Hindlimb muscle (tissue), 1 donor: ENCODE data around the gene SRBD1. TPM values are rescaled to one million over a fixed set of nuclear protein-coding genes. Genes with fewer than 3 reads are reported as not detected.
A peak's percentile ranks its signal among the peaks of the same experiment; 100 is the strongest.

Experiments
- DNase-seq: peaks from one replicate; pipeline ENCODE4 v3.0.0-alpha.2; 2013
- polyA plus RNA-seq: library from polyadenylated mRNA; unstranded; fragments of 120-200 nt; gene quantifications from one replicate; pipeline ENCODE4 v1.2.1, GENCODE V29; 2013; ENCODE audit not compliant: insufficient read length

The SRBD1 gene, protein sequence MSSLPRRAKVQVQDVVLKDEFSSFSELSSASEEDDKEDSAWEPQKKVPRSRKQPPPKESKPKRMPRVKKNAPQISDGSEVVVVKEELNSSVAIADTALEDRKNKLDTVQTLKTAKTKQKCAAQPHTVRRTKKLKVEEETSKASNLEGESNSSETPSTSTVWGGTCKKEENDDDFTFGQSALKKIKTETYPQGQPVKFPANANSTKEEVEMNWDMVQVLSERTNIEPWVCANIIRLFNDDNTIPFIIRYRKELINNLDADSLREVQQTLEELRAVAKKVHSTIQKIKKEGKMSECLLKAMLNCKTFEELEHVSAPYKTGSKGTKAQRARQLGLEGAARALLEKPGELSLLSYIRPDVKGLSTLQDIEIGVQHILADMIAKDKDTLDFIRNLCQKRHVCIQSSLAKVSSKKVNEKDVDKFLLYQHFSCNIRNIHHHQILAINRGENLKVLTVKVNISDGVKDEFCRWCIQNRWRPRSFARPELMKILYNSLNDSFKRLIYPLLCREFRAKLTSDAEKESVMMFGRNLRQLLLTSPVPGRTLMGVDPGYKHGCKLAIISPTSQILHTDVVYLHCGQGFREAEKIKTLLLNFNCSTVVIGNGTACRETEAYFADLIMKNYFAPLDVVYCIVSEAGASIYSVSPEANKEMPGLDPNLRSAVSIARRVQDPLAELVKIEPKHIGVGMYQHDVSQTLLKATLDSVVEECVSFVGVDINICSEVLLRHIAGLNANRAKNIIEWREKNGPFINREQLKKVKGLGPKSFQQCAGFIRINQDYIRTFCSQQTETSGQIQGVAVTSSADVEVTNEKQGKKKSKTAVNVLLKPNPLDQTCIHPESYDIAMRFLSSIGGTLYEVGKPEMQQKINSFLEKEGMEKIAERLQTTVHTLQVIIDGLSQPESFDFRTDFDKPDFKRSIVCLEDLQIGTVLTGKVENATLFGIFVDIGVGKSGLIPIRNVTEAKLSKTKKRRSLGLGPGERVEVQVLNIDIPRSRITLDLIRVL
- polyA plus RNA-seq = 10.6 TPM

DNA sequence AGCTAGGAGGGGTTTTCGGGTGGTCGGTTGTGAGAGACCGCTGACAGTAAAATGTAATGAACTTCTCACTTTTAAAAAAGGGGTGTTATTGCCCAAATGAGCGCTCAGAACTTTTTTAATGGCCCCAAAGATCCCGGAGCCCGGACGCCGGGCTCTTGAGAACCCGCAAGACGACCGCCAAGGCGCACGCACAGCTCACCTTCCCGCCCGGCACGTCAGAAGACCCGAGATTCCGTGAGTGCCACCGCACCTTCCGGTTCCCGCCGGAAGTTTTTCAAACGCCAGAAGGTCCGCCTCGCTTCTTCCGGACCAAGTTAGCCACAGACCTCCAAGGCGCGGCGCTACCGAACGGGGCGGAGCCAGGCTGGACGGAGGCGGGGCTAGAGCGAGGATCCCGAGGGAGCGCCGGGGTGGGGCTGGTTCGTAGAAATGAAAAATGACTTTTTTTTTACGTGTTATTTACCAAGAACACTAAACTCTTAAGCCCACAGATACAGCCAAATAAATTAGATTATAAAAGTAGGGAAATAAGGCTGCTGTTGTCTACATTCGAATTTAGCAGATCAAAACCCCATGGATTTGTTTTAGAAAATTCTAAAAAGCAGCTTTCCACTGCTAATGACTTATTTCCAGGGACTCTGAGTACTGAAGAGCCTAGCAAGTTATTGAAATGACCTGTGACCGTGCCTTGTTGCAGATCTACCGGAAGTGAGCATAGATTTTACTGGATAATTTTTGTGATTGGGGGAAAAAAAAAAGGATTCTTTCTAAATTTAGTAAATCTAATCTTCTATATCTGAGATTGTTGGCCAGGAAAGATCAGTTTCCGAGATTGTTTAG lies at the start of gene SRBD1:
Gene SRBD1, minus strand, starts transcription at position 248 of the 840 bp plus-strand sequence. CDS start 5,826 bp downstream, outside the sequence.
- peak; percentile 92 for DNase-seq

DNA sequence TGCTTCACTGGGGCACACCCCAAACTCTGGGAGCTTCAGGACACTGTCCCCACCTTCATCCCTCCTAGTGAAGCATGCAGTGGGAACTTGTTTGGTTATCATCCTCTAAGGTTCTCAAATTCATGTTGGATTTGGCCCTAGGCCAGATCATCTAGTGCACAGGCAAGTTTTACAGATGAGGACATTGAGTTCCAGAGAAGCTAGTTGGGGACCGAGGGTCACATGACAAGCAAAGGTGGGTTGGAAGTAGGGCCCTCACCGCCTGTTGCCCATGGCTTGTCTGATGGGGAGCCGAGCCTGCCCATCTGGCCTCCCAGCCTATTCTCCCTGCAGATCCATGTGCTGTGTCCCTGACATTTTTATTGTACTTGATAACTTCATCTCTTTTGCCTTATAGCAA lies 43.2 kb upstream of the SRBD1 start:
- no peak for DNase-seq

DNA sequence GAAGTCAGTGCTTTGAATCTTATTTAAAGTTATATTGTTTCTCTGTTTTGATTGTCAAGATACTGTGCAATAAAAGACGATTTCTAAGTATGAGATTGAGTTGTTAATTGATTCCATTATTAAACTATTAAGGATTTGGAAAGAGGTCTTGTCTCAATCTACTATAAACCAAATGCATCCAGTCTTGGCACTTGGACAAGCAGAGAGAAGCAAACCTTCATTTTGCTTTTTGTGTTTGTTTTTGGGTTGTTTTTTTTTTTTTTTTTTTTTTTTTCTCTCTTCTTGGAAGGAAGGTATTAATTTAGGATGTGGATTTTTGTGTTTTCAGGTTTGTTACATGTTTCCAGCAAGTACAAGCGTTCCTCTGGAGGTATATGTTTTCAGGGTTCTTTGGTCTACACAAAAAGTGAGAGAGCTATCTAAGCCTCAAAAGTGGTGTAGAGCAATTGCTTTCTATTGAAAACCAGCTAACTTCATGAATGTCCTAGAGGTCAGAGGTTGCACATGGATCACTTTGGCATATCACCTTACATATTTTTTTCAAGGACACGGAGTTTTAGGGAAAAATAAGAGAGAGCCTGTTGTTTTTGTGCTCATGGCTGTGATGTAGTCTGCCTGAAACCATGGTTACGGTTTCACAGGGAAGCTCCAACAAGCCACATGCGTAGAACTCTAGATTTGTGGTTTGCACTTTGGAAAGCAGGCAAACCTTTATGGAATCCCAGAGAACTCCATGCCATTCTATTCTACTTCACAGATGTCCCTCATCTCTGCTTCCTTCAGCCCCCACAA lies 42.3 kb upstream of the SRBD1 start:
- DNase-seq = no peak

- DNase-seq = peak; percentile 66
Observed at GRCh38 chr2:45652090-45653031, 41.3 kb upstream of the SRBD1 start.

DNA sequence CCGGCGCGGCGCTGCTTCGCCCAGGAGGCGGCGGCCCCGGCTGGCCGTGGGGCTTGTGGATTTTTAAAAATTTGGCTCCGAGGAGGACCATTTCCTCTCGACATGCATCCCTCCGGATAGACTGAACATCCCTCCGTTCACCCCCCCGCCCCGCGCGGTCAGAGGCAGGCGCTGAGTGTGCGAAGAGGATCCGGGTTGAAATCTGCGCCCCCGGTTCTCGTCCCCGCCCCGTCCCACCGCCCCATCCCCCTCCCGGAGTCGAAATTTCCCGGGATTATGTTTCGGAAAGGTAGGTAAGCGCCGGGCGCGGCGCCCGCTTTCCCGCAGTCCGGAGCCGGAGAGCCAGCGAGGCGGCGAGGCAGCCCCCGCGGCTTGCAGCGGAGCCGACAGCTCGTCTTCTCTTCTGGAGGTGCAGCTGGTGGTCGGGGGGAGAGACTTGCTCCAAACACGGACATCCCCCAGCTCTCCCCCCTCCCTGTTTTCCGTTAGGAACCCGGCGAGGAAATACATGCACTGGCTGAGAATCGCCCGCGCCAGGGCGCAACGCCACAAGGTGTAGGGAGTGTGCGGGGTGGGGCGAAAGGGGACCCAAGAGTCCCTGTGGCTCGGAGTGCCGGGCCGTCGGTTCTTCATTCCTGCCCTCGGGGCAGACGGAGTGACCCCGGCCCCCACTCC lies 40.5 kb upstream of the SRBD1 start, which contains the start of gene PRKCE:
Gene PRKCE, plus strand, starts transcription at position 261 of the 675 bp plus-strand sequence.
- DNase-seq = peak; percentile 76

DNA sequence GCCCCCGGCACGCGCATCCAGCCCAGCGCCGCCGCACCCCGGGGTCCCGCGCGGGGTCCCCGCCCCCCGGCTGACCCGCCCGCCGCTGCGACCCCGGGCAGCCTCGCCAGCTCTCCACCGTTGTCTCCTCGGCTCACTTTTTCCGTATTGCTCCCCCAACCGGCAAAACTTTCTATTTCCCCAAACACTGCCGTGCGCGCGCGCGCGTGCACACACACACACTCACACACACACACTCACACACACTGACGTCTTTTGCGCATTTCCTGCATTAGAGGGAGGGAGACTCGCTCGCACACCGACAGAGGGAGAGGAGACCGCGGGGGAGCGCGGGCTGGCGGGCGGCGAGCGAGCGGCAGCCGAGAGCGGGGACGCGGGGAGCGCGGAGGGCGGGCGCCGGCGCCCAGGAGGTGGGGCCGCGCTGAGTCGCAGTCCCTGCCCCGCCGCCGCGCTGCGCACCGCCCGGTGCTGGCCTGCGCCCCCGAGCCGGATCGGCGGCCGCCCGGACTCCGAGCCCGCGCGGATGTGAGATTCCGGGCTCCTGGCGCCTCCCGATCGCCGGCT lies 39.9 kb upstream of the SRBD1 start:
- peak; percentile 97 for DNase-seq

DNA sequence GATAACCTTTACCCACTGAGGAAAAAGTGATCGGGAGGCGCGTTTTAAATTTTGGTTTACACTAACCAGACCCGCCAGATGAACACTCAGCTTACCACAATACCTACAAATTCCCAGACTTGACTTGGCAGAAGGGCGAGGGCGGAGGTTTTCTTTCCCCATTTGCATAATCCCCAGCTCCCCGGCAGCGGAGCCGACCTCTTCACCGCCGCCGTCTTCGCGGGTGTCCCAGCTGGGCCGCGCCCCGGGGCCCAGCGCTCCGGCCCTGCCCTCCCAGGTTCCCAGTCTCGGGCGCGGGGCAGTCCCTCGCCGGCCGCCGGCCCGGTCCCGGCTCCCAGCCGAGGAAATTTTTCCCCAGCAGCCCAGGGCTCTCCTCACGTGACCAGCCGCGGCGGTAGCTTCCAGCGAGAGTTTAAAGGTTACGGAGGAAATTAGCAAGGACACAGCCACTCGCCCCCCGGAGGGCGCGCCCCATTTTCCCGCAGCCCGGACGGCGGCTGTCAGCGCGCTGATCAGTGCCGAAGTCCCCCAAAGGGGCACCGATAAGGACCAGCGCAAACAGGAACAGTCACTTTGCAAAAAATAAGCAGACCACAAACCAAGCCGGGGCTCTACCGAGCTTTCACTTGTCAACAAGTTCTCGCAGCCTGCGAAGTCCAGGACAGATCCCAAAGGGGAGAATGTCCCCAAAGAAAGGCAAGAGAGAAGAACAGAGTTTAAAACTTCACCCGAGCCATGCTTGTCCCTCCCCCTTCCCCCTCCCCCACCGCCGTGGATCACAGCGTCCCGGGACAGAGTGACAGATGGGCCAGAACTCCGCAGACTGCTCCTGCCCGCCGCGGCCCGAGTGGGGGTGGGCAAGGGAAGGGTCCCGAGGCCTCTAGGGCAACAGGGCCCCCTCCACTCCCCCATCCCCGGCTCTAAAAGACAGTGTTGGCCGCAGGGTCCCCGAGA lies 39.1 kb upstream of the SRBD1 start:
- DNase-seq = peak; percentile 70

- peak; percentile 33 for DNase-seq
Observed at GRCh38 chr2:45649462-45649857, 38.4 kb upstream of the SRBD1 start.

DNA sequence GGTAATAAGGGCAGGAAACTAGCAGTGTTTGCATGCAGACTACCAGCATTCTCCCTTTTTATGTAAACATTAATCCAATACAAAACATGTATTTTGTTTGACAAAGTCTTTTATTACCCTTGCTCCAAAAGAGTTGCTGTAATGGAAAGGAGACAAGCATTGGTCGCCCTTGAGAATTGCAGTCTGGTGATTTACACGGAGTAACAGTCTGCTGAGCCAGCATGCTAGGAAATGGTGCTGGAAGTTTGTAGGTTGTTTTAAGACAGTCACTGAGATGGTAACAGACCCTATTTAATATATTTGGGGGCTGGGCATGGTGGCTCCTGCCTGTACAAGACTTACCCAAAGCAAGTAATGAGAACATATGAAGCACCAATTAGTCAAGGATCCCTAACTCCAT lies 37.6 kb upstream of the SRBD1 start:
- DNase-seq = no peak

DNA sequence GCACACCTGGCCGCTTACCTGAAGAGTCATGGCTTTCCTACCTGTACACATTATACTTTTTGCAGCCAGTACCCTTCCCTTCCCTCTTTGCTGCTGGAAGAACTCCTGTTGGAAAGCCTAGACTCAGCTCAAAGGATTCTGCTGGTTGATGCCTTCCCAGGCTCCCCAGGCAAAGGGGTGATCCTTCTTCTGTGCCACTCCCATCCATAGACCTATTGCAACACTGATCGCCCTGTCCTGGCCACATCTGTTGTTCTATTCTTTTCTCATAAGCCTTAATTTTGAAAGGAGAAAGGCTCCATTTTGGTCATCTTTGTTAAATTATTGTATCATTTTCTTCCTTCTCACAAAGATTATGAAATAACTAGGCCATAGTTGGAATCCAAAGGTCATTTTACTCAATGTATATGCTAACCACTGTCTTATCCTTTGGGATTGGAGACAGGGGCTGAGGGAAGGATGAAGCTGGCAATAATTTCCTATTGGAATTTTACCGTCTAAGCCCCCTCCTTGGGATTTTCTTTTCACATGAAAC lies 37.0 kb upstream of the SRBD1 start:
- no peak for DNase-seq

DNA sequence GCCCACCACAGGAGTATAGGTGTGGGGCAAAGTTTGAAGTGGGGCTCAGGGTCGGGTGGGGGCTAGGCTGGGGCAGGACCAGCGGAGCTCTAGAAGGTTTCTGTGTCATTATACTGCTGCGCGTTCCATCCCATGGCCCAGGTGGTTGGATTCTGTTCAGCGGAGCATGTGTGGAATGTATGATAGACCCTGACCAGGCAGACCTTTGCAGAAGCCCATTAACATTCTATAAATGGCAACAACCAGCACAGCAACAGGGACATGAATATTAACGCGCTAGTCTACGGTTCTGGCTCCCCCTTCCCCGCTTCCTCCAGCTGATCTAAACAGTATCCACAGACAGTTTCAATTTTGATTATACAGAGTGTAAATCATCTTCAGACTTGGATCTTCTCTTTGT lies 36.3 kb upstream of the SRBD1 start:
- DNase-seq = no peak

- DNase-seq = no peak
Observed at GRCh38 chr2:45646289-45646688, 35.2 kb upstream of the SRBD1 start.

- DNase-seq = peak; percentile 85
Observed at GRCh38 chr2:45643543-45644542, 32.8 kb upstream of the SRBD1 start.

GRCh38 chr2:45643095-45643494 lies 32.0 kb upstream of the SRBD1 start:
- DNase-seq = no peak

DNA sequence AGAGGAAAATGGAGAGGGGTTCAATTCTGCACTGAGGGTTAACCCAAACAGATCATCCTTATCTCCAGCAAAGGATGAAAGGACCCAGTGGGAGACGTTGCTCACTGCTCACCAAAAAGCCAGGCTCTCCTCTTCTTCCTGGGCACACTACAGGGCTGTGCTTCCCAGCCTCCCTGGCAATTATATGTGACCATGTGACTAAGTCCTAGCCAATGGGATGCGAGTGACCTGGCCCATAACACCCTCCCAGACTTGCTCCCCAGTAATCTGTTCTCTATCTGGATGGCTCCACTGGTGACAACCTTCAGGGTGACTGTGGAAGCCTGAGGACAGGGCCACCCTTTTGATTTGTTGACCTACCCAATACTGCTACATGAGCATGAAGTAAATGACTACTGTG lies 29.5 kb upstream of the SRBD1 start:
- no peak for DNase-seq

DNA sequence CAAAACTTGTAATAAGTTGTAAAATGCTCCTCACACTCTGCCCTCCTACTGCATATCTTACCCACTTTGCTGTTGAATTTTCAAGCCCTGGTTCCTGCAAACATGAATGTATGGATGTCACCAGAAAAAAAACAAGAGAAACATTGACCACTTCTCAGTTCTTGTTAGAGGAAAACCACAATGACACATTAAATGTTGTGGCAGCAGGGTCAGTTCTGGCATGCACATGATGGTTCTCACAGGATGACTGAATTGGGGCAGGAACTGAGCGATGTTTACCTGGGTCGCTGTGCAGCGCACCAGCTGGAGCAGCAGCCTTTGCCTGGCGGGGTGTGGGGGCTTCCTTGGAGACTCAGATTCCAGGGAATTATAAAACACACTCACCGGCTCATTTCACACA lies 26.4 kb upstream of the SRBD1 start:
- DNase-seq = no peak
